ENCODE results near the gene FYN. TPM values are rescaled to one million over a fixed set of nuclear protein-coding genes. Genes with fewer than 3 reads are reported as not detected.

FYN gene
- total RNA-seq, 1 experiment from 2014 or later: 13.9 TPM

- no peak for DNase-seq (ENCODE audit: low spot score)
Measured at GRCh38 chr6:111632468-111633247, 240.6 kb downstream of the FYN start.

- peak; percentile 67 for DNase-seq (ENCODE audit: low spot score)
Measured at GRCh38 chr6:111631903-111632460, 241.3 kb downstream of the FYN start.

- no peak for DNase-seq (ENCODE audit: low spot score)
Measured at GRCh38 chr6:111631018-111631417, 242.2 kb downstream of the FYN start.

- DNase-seq (ENCODE audit: low spot score): no peak
Measured at GRCh38 chr6:111628142-111628850, 245.0 kb downstream of the FYN start.

GRCh38 chr6:111626441-111626840 is 246.8 kb downstream of the FYN start:
- DNase-seq (ENCODE audit: low spot score): no peak

- DNase-seq (ENCODE audit: low spot score): no peak
Measured at GRCh38 chr6:111625461-111626391, 247.5 kb downstream of the FYN start.

- DNase-seq (ENCODE audit: low spot score): no peak
Measured at GRCh38 chr6:111625099-111625416, 248.2 kb downstream of the FYN start.

GRCh38 chr6:111624401-111625098 is 248.7 kb downstream of the FYN start:
- DNase-seq (ENCODE audit: low spot score): no peak

GRCh38 chr6:111623046-111623718 is 250.1 kb downstream of the FYN start:
- no peak for DNase-seq (ENCODE audit: low spot score)

GRCh38 chr6:111620169-111620568 is 253.1 kb downstream of the FYN start:
- no peak for DNase-seq (ENCODE audit: low spot score)

GRCh38 chr6:111618407-111618806 is 254.8 kb downstream of the FYN start:
- DNase-seq (ENCODE audit: low spot score): no peak

- no peak for DNase-seq (ENCODE audit: low spot score)
Measured at GRCh38 chr6:111617149-111617548, 256.1 kb downstream of the FYN start.

- DNase-seq (ENCODE audit: low spot score): no peak
Measured at GRCh38 chr6:111615916-111616612, 257.2 kb downstream of the FYN start.

GRCh38 chr6:111614833-111615582 is 258.2 kb downstream of the FYN start:
- DNase-seq (ENCODE audit: low spot score): peak; percentile 70

- DNase-seq (ENCODE audit: low spot score): no peak
Measured at GRCh38 chr6:111612379-111612778, 260.9 kb downstream of the FYN start.

- no peak for DNase-seq (ENCODE audit: low spot score)
Measured at GRCh38 chr6:111610548-111611172, 262.6 kb downstream of the FYN start.
